Glomerular endothelial cell (primary cell): ENCODE results near the gene SYNJ2. TPM values are rescaled to one million over a fixed set of nuclear protein-coding genes. Genes with fewer than 3 reads are reported as not detected.

Experiments used
- DNase-seq: peaks from one replicate; pipeline ENCODE4 v3.0.0-alpha.2; 2011; ENCODE audit warnings: low read depth, low spot score; ENCODE audit errors: extremely low read depth
- total RNA-seq: library from RNA; depleted of rRNA; stranded (reverse); fragments of >200 nt; gene quantifications from 2 replicates; pipeline ENCODE4 v1.2.3, GENCODE V29; 2015

The SYNJ2 gene
- total RNA-seq, 1 donor from 2014 or later, result 104 TPM

DNA sequence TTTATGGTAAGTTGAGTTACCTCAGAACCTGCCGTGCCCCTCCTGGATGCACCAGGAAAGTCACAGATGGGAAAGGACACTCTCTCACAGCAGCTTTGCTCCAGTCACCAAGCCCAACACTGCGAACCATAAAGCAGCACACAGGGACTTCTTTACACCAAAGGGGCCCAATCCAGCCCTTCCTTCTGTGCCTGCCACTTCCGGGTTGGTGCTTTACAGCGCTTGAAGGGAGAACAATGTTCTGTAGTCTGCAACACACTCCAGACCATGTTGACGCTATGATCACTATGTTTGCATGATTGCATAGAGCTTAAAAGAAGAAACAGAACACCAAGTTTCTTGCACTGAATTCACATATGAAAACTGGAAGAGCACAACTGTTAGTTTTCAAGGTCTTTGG is 129.3 kb downstream of the SYNJ2 start:
- no peak for DNase-seq

DNA sequence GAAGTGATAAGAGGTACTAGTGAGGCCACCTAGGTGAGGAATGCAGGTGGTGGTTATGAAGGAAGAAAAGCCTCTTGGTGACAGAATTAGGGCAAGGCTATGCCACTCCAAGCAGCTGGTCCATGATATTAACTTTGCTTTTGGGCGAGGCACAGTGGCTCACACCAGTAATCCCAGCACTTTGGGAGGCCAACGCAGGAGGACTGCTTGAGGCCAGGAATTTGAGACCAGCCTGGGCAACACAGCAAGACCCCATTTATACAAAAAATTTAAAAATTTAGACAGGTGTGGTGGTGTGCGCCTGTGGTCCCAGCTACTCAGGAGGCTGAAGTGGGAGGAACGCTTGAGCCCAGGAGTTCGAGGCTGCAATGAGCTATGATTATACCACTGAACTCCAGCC is 130.3 kb downstream of the SYNJ2 start:
- DNase-seq, result no peak

DNA sequence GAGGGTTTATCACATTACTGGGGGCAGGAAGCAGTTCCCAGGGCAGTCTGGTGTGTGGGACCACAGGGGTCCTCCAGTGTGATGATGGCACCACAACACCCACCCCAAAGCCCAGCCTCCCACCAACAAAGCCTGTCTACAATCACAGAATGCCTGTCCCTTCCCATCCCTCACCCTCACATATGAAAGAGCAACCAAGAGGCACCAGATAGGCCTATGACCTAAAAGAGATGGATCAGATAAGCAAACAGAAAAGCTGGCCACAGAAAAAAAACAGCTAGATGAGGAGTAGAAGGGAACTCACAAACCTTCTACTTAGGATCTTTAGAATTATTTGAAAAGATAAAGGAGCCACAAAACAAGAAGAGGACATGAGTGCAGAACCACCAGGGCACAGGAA is 132.1 kb downstream of the SYNJ2 start:
- no peak for DNase-seq

DNA sequence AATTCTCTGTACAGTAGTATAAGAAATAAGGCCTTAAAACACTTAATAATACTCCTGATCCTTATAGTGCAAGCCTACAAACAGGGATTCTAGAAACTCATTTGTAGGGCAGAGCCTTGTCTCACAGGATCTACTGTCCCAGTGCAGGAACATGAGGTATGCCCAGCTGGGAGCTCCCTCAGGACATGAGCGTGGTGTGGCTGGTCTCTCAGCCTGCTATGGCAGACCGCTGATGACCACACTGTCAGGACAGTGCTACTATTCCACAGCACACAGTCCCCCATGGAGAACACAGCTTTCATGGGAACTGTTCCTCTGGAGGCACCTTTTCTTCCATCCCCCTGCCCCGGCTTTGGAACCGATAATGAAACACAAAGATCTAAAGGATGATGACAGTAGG is 133.4 kb downstream of the SYNJ2 start:
- no peak for DNase-seq

DNA sequence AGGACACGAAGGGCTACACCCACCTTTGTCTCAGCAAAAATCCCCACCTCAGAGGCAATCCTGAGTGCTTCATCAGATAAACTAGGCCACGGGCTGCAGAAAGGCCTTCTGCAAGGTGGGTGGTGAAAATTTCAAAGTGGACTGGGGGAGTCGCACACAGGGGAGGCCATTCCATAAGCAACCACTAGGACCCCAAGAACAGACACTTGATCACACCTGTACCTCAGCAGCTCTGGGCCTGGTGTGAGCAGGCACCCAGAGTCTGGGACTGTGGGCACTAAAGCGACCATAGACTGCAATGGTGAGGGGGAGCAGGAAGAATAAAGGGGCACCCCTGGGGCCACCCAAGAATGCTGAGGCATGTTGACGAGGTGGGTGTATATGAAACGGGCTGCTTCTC is 133.8 kb downstream of the SYNJ2 start:
- DNase-seq, result no peak

DNA sequence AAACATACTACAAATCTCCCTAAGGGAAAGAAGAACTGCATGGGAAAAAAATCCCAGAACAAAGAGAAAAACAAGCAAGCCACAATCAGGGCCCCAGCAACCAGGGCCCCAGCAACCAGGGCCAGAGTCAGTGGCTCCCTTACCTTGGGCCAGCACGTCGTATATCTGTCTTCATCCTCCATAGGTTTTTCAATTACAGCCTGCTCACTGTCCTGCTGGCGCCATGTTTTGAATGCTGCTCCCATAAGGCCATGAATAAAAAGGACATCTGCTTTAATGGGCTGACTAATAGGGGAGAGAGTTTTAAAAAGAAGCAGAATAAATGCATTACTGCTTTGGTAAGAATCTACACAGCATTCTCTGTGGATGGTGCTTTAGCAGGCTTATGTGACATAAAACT is 137.2 kb downstream of the SYNJ2 start:
- DNase-seq, result no peak

DNA sequence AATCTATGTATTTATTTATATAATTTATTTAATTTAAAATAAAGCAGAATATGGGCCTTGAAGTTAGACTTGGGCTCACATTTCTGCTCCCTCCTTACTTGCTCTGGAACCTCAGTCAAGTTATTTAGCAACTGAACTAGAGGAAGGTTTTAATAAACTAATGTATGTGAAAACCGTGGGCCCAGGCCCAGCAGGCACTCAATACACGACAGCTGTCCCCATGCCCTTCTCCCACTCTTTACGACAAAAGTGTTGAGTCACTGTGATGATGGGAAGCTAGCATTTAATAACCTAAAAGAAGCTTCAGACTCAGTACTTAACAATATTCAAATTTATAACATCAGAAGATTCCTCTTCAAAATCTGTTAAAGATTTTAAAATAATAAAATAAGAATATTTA is 139.7 kb downstream of the SYNJ2 start:
- DNase-seq, result no peak

DNA sequence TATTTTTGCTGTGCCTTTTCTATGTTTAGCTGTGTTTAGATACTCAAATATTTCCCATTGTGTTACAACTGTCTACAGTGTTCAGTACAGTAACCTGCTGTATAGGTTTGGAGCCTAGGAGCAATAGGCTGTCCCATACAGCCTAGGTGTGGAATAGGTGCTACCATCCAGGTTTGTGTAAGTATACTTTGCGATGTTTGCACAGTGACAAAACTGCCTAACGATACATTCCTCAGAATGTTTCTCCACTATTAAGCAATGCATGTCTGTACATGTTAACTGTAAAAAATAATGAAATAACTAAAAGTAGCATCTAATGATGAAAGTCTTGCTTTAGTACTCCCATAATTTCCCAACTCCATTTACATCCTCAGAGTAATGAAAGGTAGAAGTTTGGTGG is 140.4 kb downstream of the SYNJ2 start:
- DNase-seq, result no peak

DNA sequence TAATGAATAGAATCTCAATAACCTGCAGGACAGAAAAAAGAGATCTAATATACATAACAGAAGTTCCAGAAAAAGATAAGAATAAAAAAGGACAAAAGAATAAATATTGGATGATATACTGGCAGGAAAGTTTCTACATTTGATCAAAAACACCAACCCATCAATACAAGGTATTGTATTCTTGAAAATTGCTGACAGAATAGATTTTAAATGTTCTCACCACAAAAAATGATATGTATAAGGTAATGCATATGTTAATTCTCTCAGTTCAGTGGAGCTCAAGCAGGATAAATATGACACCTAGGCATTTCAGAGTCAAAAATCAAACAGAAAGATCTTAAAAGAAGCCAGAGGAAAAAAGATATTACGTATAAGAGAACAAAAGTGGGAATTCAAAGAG is 142.6 kb downstream of the SYNJ2 start:
- DNase-seq, result no peak

DNA sequence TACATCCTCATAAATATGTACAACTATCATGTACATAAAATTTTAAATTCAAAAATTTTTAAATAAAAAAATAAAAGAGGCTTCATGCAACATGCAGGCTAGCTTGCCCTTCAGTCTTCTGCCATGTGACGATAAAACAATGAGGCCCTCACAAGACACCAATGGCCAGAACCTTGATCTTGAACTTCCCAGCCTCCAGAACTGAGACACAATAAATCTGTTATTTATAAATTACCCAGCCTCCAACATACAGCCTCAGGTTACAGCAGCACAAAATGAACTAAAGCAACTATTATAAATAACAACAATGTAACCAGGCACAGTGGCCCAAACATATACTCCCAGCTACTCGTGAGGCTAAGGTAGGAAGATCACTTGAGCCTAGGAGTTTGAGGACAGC is 143.6 kb downstream of the SYNJ2 start:
- no peak for DNase-seq

DNA sequence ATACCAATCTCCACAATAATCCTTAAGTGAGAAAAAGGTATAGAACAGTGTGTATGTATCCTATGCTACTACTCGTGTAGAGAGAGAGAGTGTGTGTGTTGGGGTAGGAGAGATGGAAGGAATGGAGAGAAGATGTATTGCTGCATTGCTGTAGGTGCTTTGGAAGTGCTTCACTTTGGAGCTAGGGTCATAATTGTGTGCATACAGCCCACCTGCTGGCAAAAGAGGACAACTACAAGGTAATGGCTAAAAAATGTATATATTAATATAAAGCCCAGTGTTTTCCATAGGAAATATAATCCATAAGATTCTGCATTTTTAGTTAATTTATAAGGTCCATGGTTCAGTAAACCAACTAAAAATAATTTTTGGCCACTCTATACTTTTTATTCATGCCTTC is 150.3 kb downstream of the SYNJ2 start:
- no peak for DNase-seq

DNA sequence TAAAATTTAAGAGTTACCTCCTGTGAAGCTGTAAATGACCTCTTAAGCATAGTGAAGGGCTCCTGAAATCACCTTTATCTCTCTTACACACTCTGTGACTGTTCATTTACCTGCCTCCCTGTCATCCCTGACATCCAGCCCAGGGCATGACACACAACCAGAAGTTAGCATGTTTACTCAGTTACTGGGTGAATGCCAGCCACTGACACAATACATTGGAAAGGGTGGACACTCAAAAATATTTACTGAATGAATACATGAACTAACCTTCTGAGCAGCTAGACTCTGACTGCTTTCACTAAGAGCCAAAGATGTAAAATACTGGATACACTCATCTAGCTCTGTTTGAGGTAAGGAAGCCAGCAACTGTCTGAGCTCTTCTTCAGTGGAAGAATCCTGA is 161.1 kb downstream of the SYNJ2 start:
- DNase-seq, result no peak

DNA sequence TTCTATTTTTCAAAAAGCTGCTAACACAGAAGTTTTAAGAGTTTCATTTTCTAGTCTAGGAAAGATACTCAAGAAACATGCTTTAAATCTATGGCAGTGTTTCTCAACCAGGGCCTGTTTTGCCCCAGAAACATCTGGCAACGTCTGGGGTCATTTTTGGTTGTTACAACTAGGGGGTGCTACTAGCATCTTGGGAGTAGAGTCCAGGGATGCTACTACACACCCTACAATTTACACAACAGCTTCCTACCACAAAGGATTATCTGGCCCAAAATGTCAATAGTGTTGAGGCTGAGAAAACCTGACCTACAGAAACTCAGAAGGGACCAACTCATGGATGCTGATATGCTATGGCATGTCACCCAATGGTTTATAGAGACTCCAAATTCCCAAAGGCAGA is 162.0 kb downstream of the SYNJ2 start:
- no peak for DNase-seq

Other genes with a start within 250 kb of the SYNJ2 start
- gene SNX9, start 158.6 kb upstream of the SYNJ2 start, total RNA-seq, result 59.4 and 72.3 TPM in 2 replicates
- gene SERAC1, start 186.4 kb downstream of the SYNJ2 start, total RNA-seq, result 4.8 and 5.8 TPM in 2 replicates
- gene GTF2H5, start 186.5 kb downstream of the SYNJ2 start, total RNA-seq, result 5.5 and 6.2 TPM in 2 replicates